ENCODE results near the gene ST6GALNAC3. TPM values are rescaled to one million over a fixed set of nuclear protein-coding genes. Genes with fewer than 3 reads are reported as not detected.

Gene ST6GALNAC3
- total RNA-seq, 1 donor from 2014 or later: 23.6 TPM

- H3K4me3 ChIP-seq: no peak overlapping the region
- peaks cover 3% of the 10 kb centered on the region for H3K27me3 Mint-ChIP-seq (ENCODE audit: insufficient read depth, low read depth)
- H3K79me2 ChIP-seq (ENCODE audit: low read depth): no peaks in the 10 kb centered on the region
- H2AFZ ChIP-seq (replicated peaks): no peak overlapping the region
- peaks cover 10% of the 10 kb centered on the region for H3K36me3 Mint-ChIP-seq
- H3K4me2 ChIP-seq: no peak overlapping the region
- H3K9me3 Mint-ChIP-seq: no peaks in the 10 kb centered on the region
- no peak overlapping the region for H3K4me3 Mint-ChIP-seq
- H3K9ac ChIP-seq: no peak overlapping the region
- no peaks in the 10 kb centered on the region for H4K20me1 ChIP-seq (ENCODE audit: low read depth)
- peaks cover 27% of the 10 kb centered on the region for H3K4me1 ChIP-seq
- H3K4me1 Mint-ChIP-seq: peaks cover 21% of the 10 kb centered on the region
- TF ChIP-seq CTCF (IDR thresholded peaks at IDR 0.05): no peak
- no peak for TF ChIP-seq EZH2phosphoT487 (IDR thresholded peaks at IDR 0.05)
- no peak for TF ChIP-seq EZH2 (IDR thresholded peaks at IDR 0.05)
- H3K27ac Mint-ChIP-seq: no peak overlapping the region
- peaks cover 12% of the 10 kb centered on the region for H3F3A ChIP-seq (ENCODE audit: low read depth)
- H3K27ac ChIP-seq: no peak overlapping the region
- DNase-seq (ENCODE audit: low spot score): no peak
- H3K27me3 ChIP-seq: no peaks in the 10 kb centered on the region
- H3K9me3 ChIP-seq (ENCODE audit: low read depth): no peaks in the 10 kb centered on the region
- H3K36me3 ChIP-seq: no peaks in the 10 kb centered on the region
Observed at GRCh38 chr1:76136894-76137293, 62.3 kb downstream of the ST6GALNAC3 start.

- no peak overlapping the region for H3K4me3 ChIP-seq
- H4K20me1 ChIP-seq (ENCODE audit: low read depth): no peaks in the 10 kb centered on the region
- no peak overlapping the region for H3K9ac ChIP-seq
- Mint-ChIP-seq H3K4me3 (no peak overlapping the region), H3K27ac (no peak overlapping the region), H3K9me3 (no peaks in the 10 kb centered on the region), H3K27me3 (ENCODE audit: insufficient read depth, low read depth) (peaks cover 3% of the 10 kb centered on the region), H3K4me1 (peaks cover 30% of the 10 kb centered on the region), H3K36me3 (peaks cover 10% of the 10 kb centered on the region)
- no peak overlapping the region for H3K27ac ChIP-seq
- no peaks in the 10 kb centered on the region for H3K36me3 ChIP-seq
- H3K9me3 ChIP-seq (ENCODE audit: low read depth): no peaks in the 10 kb centered on the region
- H3F3A ChIP-seq (ENCODE audit: low read depth): peaks cover 12% of the 10 kb centered on the region
- H3K4me1 ChIP-seq: peaks cover 32% of the 10 kb centered on the region
- DNase-seq (ENCODE audit: low spot score): no peak
- H3K27me3 ChIP-seq: no peaks in the 10 kb centered on the region
- H2AFZ ChIP-seq (replicated peaks): no peak overlapping the region
- H3K79me2 ChIP-seq (ENCODE audit: low read depth): no peaks in the 10 kb centered on the region
- no peak overlapping the region for H3K4me2 ChIP-seq
- TF ChIP-seq CTCF (IDR thresholded peaks at IDR 0.05): no peak
- TF ChIP-seq EZH2phosphoT487 (IDR thresholded peaks at IDR 0.05): no peak
- no peak for TF ChIP-seq EZH2 (IDR thresholded peaks at IDR 0.05)
Observed at GRCh38 chr1:76137746-76138145, 63.2 kb downstream of the ST6GALNAC3 start.

GRCh38 chr1:76138217-76138616 is 63.7 kb downstream of the ST6GALNAC3 start:
- TF ChIP-seq EZH2phosphoT487 (IDR thresholded peaks at IDR 0.05): no peak
- TF ChIP-seq CTCF (IDR thresholded peaks at IDR 0.05): no peak
- no peak for TF ChIP-seq EZH2 (IDR thresholded peaks at IDR 0.05)
- H4K20me1 ChIP-seq (ENCODE audit: low read depth): no peaks in the 10 kb centered on the region
- peaks cover 32% of the 10 kb centered on the region for H3K4me1 ChIP-seq
- H3K79me2 ChIP-seq (ENCODE audit: low read depth): no peaks in the 10 kb centered on the region
- H3K27ac ChIP-seq: no peak overlapping the region
- H3F3A ChIP-seq (ENCODE audit: low read depth): peaks cover 12% of the 10 kb centered on the region
- H3K36me3 ChIP-seq: no peaks in the 10 kb centered on the region
- Mint-ChIP-seq H3K4me1 (peaks cover 31% of the 10 kb centered on the region), H3K27me3 (ENCODE audit: insufficient read depth, low read depth) (peaks cover under 1% of the 10 kb centered on the region), H3K4me3 (no peak overlapping the region), H3K9me3 (no peaks in the 10 kb centered on the region), H3K27ac (no peak overlapping the region), H3K36me3 (peaks cover 6% of the 10 kb centered on the region)
- H3K4me2 ChIP-seq: no peak overlapping the region
- no peaks in the 10 kb centered on the region for H3K27me3 ChIP-seq
- no peak overlapping the region for H3K9ac ChIP-seq
- H3K9me3 ChIP-seq (ENCODE audit: low read depth): no peaks in the 10 kb centered on the region
- H3K4me3 ChIP-seq: no peak overlapping the region
- no peak overlapping the region for H2AFZ ChIP-seq (replicated peaks)
- DNase-seq (ENCODE audit: low spot score): no peak
